GM21390 (cell line): ENCODE measurements around the gene LRMDA.
"Not testable (repeated sequence)": the region's sequence is repeated elsewhere in the genome, so short reads cannot be mapped to it uniquely, and the experiment has no call there.

ENCODE experiments used
- ATAC-seq: cut with Tn5 transposase; IDR thresholded peaks from one replicate; pipeline ENCODE4 v1.9.1; 2021; ENCODE audit not compliant: unreplicated experiment

LRMDA gene

GRCh38 chr10:76052682-76053503, 621.5 kb downstream of the LRMDA start:
- no peak for ATAC-seq

DNA sequence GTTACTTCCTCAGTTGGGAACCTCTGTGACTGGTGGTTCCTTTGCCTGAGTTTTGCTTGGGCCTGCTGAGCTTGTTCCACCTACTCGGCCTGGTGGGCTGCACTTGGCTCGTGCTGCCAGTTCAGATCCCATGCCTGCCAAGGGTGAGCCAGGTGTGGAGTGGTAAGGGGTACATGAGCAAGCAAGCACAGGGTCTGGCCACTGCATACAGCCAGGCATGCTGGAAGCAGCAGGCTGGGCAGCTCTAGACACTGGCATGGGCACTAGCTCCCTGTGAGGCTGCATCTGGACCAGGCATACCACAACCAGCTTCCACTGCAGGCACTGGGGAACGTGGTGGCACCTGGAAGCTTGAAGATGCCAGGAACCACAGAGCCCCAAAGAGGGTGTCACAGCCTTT, 624.0 kb downstream of the LRMDA start:
- ATAC-seq, result no peak

DNA sequence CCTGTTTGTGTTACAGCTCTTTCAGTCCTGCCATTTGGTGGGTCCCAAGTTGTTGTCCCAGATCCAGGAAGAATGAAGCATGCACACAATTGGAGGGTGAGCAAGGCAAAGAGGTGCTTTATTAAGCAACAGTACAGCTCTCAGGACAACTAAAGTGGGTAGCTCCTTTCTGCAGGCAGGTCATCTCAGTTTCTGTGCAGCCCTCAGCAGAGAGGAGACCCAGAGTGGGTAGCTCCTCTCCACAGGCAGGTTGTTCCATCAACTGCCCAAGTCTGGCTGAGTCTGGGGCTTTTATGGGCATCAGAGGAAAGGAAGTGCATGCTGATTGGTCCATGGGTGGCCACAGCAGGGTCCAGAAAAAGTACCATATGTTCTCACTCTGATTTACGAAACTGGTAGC, 624.5 kb downstream of the LRMDA start:
- ATAC-seq, result no peak

DNA sequence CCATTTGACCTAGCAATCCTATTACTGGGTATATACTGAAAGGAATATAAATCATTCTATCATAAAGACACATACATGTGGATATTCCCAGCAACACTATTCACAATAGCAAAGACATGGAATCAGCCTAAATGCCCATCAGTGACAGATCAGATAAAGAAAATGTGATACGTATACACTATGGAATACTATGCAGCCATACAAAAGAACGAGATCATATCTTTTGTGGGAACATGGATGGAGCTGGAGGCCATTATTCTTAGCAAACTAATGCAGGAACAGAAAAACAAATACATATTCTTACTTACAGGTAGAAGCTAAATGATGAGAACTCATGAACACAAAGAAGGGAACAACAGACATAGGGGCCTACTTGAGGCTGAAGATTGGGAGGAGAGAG, 629.6 kb downstream of the LRMDA start:
- not testable (repeated sequence) for ATAC-seq

- no peak for ATAC-seq
These were observed 635.0 kb downstream of the LRMDA start for GRCh38 chr10:76066457-76066856.

DNA sequence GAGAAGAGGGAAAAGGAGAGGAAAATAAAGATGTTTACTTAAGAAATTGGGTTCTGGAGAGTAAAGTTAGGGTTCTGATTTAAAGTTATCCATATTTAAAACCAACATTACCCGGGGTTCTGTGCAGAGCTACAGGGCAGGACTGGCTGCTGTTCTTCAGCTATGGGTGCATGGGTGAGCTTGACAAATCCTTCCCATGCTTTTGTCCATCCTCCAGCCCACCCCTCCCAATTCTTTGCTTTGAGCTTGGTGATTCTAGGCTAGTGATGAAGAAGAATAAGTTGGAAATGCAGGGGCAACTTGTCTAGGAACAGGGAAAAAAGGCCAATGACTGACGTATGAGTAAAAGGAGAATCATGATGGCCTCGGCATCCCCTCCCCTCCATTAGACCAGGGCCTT, 636.0 kb downstream of the LRMDA start:
- ATAC-seq, result no peak

DNA sequence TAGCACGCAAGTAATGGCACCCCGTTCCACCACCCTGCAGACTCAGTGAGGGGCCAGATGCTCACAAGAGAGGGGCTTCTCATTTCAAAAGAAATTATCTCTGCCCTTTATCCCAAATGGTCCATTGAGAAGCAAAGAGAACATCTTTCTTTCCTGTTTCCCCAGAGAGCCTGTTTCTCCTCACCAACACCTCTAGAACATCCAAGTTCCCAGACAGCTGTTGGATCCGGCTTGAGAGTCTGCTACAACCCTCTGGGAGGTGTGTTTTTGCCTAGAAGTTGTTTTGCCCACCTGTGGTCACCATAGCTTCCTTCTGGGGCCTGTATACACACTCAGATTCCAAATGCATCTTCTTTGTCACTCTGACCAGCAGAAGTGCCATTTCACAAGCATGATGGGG, 637.4 kb downstream of the LRMDA start:
- ATAC-seq, result no peak

DNA sequence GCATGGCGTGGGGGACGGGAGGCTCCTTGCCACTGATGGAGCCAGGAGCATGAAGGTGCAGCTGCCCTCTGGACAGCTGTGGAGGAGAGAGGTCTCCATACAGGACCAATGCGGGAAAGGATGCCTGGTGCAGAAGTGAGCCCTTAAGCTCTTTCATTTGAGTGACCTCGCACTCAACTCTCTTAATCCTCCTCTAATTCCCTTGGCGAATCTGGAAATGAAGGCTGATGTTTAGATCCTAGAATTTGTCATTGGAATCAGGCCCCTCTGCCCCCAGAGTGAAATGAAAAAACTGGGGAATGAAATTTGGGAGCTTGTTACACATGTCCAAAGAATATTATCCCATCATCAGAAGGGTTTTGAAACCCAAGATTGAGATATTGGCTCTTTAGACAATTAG, 639.5 kb downstream of the LRMDA start:
- no peak for ATAC-seq

DNA sequence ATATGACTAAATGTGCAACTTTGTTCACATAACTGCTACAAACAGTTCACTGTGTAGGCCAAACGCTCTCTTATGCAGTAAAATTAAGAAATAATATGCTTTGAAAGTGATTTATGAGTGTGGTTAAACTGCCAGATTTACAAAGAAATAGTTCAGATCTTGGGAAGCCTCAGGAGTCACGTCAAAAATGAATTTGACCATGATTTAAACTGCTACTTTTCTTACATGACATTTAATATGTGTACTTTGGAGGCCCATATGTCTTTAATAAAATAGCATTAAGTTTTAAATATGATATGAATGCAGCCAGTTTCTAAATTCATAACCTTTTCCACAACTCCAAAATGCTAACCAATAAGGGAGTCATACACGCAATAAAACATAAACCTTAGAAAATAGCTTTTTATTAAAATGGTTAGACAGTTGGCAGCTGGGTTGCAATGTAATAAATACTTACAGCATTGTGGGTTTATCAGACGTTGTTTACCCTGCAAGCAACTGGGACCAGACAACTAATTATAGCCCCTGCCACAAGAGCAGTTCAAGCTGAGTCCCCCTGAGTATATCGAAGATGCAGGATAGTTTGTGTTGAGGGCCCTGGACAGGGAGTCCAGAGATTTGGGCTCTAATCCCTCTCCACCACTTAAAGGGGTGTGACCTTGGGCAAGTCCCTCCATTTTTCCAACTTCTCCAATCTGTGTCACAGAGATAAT, 640.4 kb downstream of the LRMDA start:
- no peak for ATAC-seq

- ATAC-seq, result no peak
These were observed 641.0 kb downstream of the LRMDA start for GRCh38 chr10:76072384-76072783.

GRCh38 chr10:76073524-76073923, 642.1 kb downstream of the LRMDA start:
- no peak for ATAC-seq

DNA sequence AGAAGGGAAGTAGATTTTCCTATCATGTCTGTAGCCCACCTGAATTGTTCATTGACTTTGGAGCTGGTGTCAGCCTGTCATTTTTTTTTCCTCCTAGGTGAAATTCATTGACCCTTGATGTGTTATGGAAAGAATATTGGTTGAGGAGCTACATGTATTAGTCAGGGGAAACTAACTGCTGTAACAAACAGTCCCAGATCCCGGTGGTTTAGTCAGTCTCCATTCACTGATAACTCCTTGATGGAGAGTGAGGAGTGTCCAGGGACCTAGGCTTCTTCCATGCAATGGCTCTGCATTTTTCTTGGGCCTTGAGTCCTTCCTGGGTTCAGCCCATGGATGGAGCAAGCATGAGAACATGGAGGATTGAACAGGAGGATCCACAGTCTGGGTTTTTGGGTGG, 643.2 kb downstream of the LRMDA start:
- ATAC-seq, result no peak

DNA sequence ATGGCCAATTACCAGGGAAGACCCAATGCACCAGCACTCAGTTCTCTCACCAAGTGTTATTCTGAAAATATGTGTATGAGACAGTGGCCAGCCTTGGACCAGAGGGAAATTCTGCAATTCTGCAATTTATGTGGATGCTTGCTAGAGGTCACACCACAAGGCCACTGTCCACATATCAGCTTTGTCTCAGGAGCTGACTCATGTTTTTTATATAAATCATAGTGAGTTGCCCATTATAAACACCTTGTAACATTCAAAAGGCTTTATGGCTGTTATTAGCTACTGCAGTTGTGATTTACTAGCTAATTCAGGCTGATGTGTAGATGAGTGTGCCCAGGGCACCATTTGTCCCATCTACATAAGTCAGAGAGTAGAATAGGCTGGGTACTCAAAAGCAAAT, 649.0 kb downstream of the LRMDA start:
- ATAC-seq, result no peak

- no peak for ATAC-seq
These were observed 649.6 kb downstream of the LRMDA start for GRCh38 chr10:76080991-76081390.

DNA sequence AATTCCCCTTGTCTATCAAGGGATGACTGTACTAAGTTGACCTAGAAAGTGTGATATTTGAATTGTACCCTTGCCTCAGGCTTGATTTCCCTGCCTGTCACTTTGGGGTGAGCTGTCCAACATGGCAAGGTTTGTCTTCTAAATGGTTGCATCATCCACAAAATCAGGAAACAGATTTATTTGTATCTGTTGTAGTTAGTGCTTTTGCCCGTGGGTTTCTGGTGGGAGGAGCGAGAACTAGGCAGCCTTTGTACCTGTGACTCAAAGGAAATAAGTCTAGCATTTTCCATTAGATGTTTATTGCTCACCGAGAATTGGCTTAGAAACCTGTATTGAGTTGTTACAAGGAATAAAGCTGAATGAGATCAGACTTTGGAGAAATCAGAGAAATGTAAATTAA, 650.8 kb downstream of the LRMDA start:
- ATAC-seq, result no peak

DNA sequence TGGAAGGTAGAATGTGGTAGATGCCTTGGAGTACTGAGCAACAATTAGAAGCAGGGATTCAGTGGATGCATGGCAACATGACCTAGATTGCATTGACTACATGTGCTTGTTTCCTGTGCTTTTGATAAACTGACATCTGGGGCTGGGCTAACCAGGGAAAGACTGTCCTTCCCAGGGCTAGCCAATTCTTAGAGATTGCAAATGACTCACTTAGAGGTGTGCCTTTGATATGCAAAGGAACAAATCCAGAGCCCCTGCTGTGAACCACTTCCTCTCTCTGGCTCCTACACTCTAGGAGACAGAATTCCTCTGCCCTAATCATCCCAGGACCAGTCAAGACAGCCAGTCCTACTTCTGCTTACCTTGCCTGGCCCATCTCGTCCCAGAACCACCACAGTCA, 651.5 kb downstream of the LRMDA start:
- ATAC-seq, result no peak

DNA sequence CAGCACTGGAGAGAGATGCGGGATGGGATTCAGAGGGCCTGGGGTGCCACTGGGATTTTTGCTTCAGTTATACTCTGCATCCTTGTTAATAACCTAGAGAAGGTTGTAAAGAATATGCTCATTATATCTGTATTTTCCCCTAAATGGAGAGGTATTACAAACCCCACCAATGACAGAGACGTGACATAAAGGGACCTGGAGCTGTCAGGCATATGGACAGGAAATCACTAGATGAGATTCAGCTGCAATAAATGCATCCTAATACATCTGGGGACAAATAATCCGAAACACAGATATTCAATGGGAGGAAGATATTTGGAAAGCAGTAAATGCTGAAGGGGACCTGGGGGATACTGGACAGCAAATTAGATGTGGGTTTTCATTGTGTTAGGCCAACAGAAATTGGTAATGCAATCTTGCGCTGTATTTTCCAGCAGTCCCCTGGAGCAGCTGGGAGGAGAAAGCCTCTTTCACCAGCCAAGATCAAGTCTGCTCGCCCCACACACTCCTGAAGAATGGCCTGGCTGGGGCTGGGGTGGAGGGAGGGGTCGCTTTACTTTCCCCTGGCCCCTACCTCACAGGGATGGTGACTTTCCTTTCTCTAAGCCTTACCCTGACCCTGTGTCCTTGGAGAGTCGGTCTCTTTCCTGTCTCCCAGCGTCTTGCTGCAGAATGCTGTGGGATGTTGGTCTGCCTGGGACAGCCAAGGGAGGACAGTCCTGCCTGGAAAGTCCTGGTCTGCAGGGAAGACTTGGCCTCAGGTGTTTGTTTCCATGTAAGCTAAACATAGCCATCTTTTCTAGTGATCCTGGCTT, 653.8 kb downstream of the LRMDA start:
- ATAC-seq, result no peak

DNA sequence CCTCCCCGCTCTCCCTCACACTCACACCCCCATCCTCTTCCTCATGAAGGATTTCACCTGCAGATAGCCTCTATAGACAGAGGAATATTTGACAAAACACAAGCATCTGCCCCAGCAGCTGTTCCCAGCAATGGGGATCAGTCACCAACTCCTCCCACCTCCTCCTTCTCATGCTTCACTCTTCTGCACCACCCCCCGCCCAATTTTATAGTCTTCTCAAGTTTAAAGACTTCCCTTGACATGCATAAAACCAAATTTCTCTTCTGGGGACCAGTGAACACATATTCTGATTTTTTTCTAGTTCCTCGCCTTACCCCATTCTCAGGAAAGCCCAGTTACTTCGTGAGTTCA, 654.4 kb downstream of the LRMDA start:
- no peak for ATAC-seq

DNA sequence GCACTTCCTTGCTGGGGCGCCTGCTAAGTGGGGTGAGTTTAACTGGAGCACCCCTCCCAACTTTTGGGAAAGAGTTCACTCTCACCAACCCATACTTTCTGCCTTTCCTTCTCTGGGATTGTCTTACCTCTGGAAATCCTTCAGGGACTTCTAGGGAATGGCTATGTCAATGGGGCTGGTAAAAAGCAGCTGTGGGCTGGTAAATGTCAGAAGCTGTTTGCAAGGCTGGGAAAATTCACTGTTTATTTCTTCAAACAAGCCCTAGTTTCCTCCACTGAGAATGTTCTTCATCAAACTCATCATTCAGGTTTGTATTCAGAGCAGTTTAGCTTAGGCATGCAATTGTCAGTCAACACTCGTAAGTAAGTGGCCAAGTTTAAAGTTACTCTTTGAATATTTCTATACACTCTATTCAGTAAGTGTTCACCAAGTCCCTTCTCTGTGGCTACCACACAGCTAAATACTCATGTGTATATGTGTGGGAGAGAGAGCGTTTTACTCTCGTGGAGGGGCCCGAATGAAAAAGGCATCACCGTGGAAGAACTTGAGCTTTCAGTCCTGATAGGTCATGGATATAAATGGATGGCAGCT, 654.8 kb downstream of the LRMDA start:
- ATAC-seq, result no peak

DNA sequence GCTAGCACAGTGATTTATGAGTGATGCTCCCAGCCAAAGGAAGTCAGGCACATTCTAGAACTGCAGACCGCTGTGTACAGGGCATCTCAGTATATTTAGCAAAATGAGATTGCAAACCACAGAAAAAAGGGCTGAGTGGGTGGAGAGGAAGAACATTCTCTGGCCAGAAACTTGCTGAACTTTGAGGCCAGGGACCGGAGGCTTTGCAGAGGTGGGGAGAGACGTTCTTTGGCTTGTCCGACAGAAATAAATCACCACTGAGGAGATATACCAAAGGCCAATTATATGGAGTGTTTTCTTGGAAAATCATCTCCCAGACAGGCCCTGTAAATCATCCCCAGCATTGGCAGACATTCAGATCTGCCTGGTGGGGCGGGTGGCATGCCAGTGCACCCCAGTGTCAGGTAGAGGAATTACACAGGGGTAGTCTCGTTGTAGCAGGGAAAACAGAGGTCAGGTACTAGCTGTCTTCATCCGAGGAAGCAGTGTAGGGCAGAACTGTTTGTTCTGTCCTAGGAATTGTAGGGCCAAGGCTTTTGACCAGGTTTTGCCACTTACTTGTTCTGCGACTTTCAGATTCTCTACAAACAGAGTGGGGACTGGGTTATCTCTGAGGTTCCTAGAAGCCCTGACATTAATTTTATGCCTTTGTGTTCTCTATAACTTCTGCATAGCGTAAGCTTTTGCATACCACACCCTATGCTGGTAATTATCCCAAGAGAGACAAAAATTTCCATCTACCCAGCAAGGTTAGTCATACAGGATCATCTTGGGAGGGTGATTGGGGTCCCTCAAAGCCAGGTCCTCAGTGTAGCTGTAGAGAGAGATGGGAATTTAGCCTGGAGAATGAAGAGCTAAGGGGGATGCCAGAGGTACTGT, 655.6 kb downstream of the LRMDA start:
- no peak for ATAC-seq
